HG02852 (cell line): ENCODE results near the gene STK4.
"Not testable (repeated sequence)": the region's sequence is repeated elsewhere in the genome, so short reads cannot be mapped to it uniquely, and the experiment has no call there.

Experiments
- ATAC-seq: cut with Tn5 transposase; IDR thresholded peaks from one replicate; pipeline ENCODE4 v1.9.1; 2021; ENCODE audit warnings: mild to moderate bottlenecking, moderate library complexity; ENCODE audit not compliant: unreplicated experiment

Gene STK4

GRCh38 chr20:44981736-44982406 lies 15.6 kb downstream of the STK4 start:
- no peak for ATAC-seq

DNA sequence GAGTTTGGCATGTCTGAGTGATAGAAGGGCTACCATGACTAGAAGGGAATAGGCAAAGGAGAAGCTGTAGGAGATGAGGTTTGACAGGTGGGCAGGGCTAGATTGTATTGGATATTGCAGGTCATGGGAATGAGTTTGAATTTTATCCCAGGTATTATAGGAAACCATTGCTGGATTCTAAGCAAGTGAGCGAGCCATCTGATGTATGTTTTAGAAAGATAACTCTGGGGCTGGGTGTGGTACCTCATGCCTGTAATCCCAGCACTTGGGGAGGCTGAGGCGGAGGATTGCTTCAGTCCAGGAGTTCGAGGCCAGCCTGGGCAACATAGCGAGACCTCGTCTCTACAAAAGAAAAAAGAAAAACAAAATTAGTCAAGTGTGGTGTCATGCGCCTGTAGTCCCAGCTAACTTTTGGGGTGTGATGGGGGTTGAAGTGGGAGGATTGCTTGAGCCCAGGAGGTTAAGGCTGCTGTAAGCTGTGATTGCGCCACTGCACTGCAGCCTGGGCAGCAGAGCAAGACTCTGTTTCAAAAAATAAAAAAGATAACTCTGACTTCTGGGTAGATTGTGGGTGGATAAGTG lies 16.9 kb downstream of the STK4 start:
- ATAC-seq: no peak

GRCh38 chr20:44988631-44989171 lies 22.4 kb downstream of the STK4 start:
- no peak for ATAC-seq

DNA sequence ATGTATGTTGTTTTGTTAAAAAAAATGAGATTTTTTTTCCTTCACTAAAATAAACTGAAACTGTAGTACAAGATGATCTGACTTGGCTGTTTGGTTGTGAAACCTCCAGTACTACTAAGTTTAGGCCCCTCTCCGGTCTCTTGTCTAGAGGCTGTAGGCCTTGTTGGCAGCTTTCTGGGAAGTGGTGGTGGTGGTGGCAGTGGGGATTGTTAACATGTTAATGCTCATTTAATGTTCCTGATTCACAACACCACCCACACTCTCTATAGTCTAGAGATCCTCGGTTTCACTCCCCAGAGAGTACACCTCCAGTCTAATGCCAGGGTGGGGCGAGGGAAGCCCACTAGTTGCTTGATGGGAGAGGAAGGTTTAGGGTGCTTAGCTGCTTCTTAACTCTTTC lies 24.1 kb downstream of the STK4 start:
- no peak for ATAC-seq

DNA sequence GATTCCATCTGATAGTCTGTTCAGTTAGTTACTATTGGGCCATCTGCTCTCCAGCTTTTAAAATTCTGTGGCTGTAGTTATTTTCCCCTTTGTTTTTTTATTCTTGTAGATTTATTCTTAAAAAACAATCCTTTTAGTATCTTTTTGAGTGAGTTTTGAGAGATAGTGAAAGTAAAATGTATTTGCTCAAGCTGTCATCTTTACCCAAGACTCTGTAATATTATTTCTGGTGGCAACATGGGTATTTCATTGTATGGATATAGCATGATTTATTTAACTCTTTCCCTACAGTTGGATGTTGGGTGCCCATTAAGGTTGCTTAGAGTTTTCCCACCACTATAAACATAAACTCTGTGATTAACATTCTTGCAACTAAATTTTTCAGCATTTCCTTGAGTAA lies 24.6 kb downstream of the STK4 start:
- ATAC-seq: no peak

GRCh38 chr20:44993343-44993742 lies 27.0 kb downstream of the STK4 start:
- no peak for ATAC-seq

GRCh38 chr20:44997171-44997570 lies 30.9 kb downstream of the STK4 start:
- no peak for ATAC-seq

GRCh38 chr20:44997668-44998067 lies 31.4 kb downstream of the STK4 start:
- no peak for ATAC-seq

DNA sequence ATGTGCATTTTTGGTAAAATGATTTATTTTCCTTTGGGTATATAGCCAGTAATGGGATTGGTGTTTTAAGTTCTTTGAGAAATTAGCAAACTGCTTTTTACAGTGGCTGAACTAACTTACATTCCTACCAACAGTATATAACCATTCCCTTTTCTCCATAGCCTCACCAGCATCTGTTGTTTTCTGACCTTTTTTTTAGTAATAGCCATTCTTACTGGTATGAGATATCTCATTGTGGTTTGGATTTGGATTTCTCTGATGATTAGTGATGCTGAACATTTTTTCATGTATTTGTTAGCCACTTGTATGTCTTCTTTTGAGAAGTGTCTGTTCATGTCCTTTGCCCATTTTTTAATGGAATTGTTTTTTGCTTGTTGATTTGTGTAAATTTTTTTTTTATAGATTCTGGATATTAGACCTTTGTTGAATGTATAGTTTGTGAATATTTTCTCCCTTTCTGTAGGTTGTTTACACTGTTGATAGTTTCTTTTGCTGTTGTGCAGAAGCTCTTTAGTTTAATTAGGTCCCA lies 42.3 kb downstream of the STK4 start:
- ATAC-seq: no peak

- no peak for ATAC-seq
Observed at GRCh38 chr20:45010399-45010828, 44.1 kb downstream of the STK4 start.

DNA sequence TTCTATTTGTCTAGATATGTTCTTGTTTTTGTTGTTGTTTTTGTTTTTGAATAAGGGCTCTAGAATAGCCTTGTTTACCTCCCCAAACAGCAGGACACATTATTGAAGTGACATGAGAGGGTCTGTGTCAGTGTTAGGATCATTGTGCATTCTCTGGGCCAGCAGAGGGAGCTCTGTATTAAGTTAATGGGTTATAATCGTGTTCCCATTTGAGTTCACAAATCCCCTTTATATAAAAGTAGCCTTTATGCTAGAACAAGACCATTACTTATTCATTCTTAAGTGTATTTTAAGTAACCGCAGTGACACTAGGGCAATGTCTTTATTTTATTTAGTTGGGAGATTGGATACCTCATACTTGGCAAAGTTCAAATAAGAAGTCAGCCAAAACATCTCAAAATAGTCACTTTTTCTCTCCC lies 44.8 kb downstream of the STK4 start:
- ATAC-seq: no peak

DNA sequence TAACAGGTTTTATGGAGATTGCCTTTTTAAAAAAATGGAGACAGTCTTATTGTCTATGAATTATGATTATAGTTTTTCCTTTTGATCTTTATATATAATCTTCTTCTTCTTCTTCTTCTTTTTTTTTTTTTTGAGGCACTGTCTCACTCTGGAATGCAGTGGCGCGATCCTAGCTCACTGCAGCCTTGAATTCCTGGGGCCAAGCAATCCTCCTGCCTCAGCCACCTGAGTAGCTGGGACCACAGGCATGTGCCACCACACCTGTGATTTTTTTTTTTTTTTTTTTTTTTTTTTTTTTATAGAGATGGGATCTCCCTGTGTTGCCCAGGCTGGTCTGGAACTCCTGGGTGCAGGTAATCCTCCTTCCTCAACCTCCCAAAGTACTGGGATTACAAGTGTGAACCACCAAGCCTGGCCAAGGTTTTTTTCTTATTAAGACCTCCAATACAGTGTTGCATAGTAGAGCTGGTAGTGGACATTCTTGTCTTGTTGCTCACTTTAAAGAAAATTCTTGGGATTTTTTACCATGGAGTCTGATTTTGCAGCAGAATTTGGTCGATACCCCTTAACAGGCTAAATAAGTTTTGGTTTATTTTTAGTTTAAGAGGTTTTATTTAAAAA lies 46.5 kb downstream of the STK4 start:
- ATAC-seq: no peak

GRCh38 chr20:45014131-45014530 lies 47.8 kb downstream of the STK4 start:
- not testable (repeated sequence) for ATAC-seq

GRCh38 chr20:45014671-45015415 lies 48.5 kb downstream of the STK4 start:
- no peak for ATAC-seq

GRCh38 chr20:45016089-45016671 lies 49.9 kb downstream of the STK4 start:
- no peak for ATAC-seq

GRCh38 chr20:45017281-45017680 lies 51.0 kb downstream of the STK4 start:
- no peak for ATAC-seq

DNA sequence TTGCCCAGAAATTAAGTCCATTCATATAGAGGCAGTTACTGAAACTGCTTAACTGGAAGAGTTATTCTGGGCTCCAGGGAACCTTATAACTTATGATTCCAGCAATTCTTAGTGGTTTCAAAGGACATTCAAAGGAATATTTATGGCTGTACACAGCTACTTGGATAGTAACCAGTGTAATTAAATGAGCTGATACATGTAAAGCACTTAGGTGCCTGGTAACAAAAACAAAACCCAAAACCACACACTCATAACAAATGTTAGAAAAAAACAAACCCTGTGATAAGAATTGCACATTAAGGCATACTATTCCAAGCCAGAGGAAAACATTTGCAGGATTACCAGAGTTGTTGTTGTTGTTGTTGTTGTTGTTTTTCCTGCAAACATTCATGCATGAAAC lies 51.5 kb downstream of the STK4 start:
- no peak for ATAC-seq

- ATAC-seq: no peak
Observed at GRCh38 chr20:45019027-45019761, 52.9 kb downstream of the STK4 start.

DNA sequence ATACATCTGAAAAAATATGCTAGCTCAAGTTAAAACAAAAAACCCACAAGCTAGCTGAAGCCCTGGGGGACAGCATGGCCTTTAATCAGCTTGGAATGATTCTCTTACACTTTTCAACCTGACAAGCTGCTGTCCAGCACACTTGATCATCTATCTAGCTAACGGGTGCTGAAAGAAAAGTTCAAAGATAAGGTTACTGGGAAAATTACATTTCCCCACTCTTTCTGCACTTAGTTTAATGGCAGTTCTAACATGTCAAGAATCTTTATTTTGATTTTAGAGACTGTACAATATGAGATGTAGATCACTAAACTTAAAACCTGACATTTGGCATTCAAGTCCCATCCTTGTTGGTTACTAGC lies 53.4 kb downstream of the STK4 start:
- no peak for ATAC-seq

DNA sequence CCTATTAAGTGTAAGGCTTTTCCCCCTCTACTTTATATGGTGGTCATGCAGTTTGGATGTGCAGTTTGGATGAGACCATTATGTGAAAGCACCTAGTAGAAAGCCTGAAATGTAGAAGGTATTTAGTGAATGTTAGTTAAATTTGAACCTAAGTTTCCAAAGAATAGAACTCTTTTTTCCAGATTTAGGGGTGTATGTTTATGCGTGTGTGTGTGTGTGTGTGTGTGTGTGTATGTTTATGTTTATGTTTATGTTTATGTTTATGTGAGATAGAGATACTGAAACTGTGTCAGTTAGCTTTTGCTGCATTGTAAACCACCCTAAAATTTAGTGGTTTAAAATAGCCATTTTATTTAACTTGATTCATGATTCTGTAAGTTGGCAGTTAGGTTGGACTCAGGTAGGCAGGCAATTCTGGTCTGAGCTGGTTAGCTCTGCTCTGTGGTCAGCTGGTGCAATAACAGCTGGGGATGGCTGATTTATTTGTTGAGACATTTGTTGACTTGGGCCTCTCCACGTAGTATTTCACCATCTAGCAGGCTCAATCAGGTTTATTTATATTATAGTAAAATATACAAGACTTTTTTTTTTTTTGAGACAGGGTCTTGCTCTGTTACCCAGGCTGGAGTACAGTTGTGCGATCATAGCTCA lies 54.0 kb downstream of the STK4 start:
- ATAC-seq: no peak
